K562 (cell line): Measurements from ENCODE around the gene NENF. TPM values are rescaled to one million over a fixed set of nuclear protein-coding genes. Genes with fewer than 3 reads are reported as not detected.

ENCODE experiments used
- AFF4 ChIP-seq: sonication (generic); formaldehyde crosslinking; IDR thresholded peaks from 2 replicates; pipeline ENCODE4 v1.8.0; 2023; ENCODE audit warnings: mild to moderate bottlenecking, missing genetic modification reagents
- IRF1 ChIP-seq: sonication (generic); formaldehyde crosslinking; IDR thresholded peaks from 2 replicates; pipeline ENCODE4 v1.8.0; 2022; ENCODE audit warnings: missing genetic modification reagents, mild to moderate bottlenecking, borderline replicate concordance
- IRF2 ChIP-seq: sonication (generic); formaldehyde crosslinking; IDR thresholded peaks from 2 replicates; pipeline ENCODE4 v1.8.1; 2022; ENCODE audit warnings: mild to moderate bottlenecking, missing genetic modification reagents
- KDM1A ChIP-seq, 2 experiments: fragments of 450-650 bp; IDR thresholded peaks; 2 replicates each; pipeline ENCODE4 v1.6.1; 2016; ENCODE audit warnings: mild to moderate bottlenecking in 2 of 2
- L3MBTL2 ChIP-seq: fragments of 450-650 bp; IDR thresholded peaks from 2 replicates; pipeline ENCODE4 v1.6.1; 2016; ENCODE audit warnings: mild to moderate bottlenecking, moderate library complexity
- POLR2AphosphoS5 ChIP-seq: IDR thresholded peaks from 2 replicates; pipeline ENCODE4 v1.6.1; 2011; ENCODE audit warnings: mild to moderate bottlenecking, low read depth, low read length, moderate library complexity; ENCODE audit not compliant: control insufficient read depth, insufficient read depth
- POLR2G ChIP-seq: fragments of 200-400 bp; formaldehyde crosslinking; IDR thresholded peaks from 2 replicates; pipeline ENCODE4 v1.6.1; 2017; ENCODE audit warnings: low read depth, mild to moderate bottlenecking, antibody characterized with exemption, low read length, moderate library complexity
- SAP30 ChIP-seq: fragments of 200-600 bp; sonication (generic); IDR thresholded peaks from 2 replicates; pipeline ENCODE4 v1.6.1; 2012; ENCODE audit warnings: borderline replicate concordance, low read depth, mild to moderate bottlenecking, moderate library complexity, low read length, control low read depth, inconsistent platforms; ENCODE audit not compliant: insufficient read depth, poor library complexity, severe bottlenecking
- TFAM ChIP-seq: fragments of 250-450 bp; sonication (Bioruptor Pico); conservative IDR thresholded peaks from 2 replicates; pipeline ENCODE4 v1.5.0; 2021; ENCODE audit warnings: mild to moderate bottlenecking, moderate library complexity
- TRIM25 ChIP-seq: fragments of 450-650 bp; IDR thresholded peaks from 2 replicates; pipeline ENCODE4 v1.7.0; 2016; ENCODE audit warnings: borderline replicate concordance
- TSC22D4 ChIP-seq: fragments of 450-650 bp; IDR thresholded peaks from 2 replicates; pipeline ENCODE4 v1.6.1; 2016; ENCODE audit warnings: missing genetic modification characterization, missing biosample characterization, control low read depth
- ZNF140 ChIP-seq: fragments of 250-450 bp; sonication (Bioruptor Pico); IDR thresholded peaks from 2 replicates; pipeline ENCODE4 v1.8.0; 2021; ENCODE audit warnings: moderate library complexity, mild to moderate bottlenecking, inconsistent platforms
- ZNF3 ChIP-seq: fragments of 250-450 bp; sonication (Bioruptor Pico); IDR thresholded peaks from 2 replicates; pipeline ENCODE4 v1.5.0; 2021; ENCODE audit warnings: mild to moderate bottlenecking, moderate library complexity
- ZNF785 ChIP-seq: fragments of 250-450 bp; sonication (Bioruptor Pico); IDR thresholded peaks from 2 replicates; pipeline ENCODE4 v1.4.0; 2020; ENCODE audit warnings: mild to moderate bottlenecking
- polyA plus RNA-seq, 8 experiments: library from polyadenylated mRNA; depleted of rRNA in 4 of 8; stranded (reverse) in 5 of 8; unstranded in 3 of 8; fragments of >200 nt; fragmentation: Nextera tagmentation in 2 of 8; fragmentation: Illumina TruSeq in 1 of 8; extraction: Ambion mirVana in 2 of 8; extraction: Trizol in 1 of 8; gene quantifications; 2 replicates each; pipeline versions ENCODE4 v1.2.1 to v1.2.3, GENCODE V29; 2011 to 2014; ENCODE audit warnings: inconsistent platforms in 1 of 8, missing spikeins in 1 of 8
- total RNA-seq, 7 experiments: library from RNA; depleted of rRNA in 6 of 7; stranded (reverse); fragments of >200 nt in 6 of 7; fragmentation: Illumina TruSeq in 2 of 7; extraction: Trizol in 2 of 7; gene quantifications; 2 replicates each; pipeline versions ENCODE4 v1.2.1 to v1.2.3, GENCODE V29; 2011 to 2021; ENCODE audit warnings: low replicate concordance in 1 of 7
- TF ChIP-seq, protein P1 (sequence below), 2 experiments: IDR thresholded peaks in 1 of 2; conservative IDR thresholded peaks in 1 of 2; 2 replicates each; pipeline ENCODE4 v1.6.1; 2016; ENCODE audit warnings: low read depth in 2 of 2, mild to moderate bottlenecking in 1 of 2, missing compliant biosample characterization in 1 of 2, missing genetic modification characterization in 1 of 2, moderate library complexity in 1 of 2
- TF ChIP-seq, protein P2 (sequence below): fragments of 450-650 bp; formaldehyde crosslinking; IDR thresholded peaks from 2 replicates; pipeline ENCODE4 v1.4.0; 2022; ENCODE audit warnings: mild to moderate bottlenecking, moderate library complexity

The NENF gene
- total and polyA plus RNA-seq, 9 of the 15 experiments (the other 6 are each of a cell fraction or from before 2014, with no cell fraction given), result 6.1 to 100 (median 72.8) TPM

GRCh38 chr1:212477680-212478466, 45.2 kb downstream of the NENF start (continued):
- TF ChIP-seq TRIM25 (no peak), TFAM (CRISPR knock-in tag) (no peak), ZNF785 (CRISPR knock-in tag) (peak; percentile 82; the same call in 1 of the 2 replicates), AFF4 (CRISPR knock-in tag) (no peak), SAP30 (no peak), KDM1A (IDR thresholded peaks at IDR 0.05) (no peak), POLR2G (no peak), ZNF140 (peak; percentile 96), ZNF3 (CRISPR knock-in tag) (peak; percentile 70; the same call in 1 of the 2 replicates), POLR2AphosphoS5 (no peak), TSC22D4 (tag) (no peak), IRF2 (CRISPR knock-in tag) (no peak), IRF1 (CRISPR knock-in tag) (no peak), L3MBTL2 (no peak)
- TF ChIP-seq, protein P1, sequence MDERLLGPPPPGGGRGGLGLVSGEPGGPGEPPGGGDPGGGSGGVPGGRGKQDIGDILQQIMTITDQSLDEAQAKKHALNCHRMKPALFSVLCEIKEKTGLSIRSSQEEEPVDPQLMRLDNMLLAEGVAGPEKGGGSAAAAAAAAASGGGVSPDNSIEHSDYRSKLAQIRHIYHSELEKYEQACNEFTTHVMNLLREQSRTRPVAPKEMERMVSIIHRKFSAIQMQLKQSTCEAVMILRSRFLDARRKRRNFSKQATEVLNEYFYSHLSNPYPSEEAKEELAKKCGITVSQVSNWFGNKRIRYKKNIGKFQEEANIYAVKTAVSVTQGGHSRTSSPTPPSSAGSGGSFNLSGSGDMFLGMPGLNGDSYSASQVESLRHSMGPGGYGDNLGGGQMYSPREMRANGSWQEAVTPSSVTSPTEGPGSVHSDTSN (CRISPR knock-in tag; IDR thresholded peaks at IDR 0.05; ENCODE audit: low read depth), result no peak
- TF ChIP-seq, protein P1 (tag; conservative IDR thresholded peaks at IDR 0.05; ENCODE audit: low read depth), result peak; percentile 85
- TF ChIP-seq, protein P2, sequence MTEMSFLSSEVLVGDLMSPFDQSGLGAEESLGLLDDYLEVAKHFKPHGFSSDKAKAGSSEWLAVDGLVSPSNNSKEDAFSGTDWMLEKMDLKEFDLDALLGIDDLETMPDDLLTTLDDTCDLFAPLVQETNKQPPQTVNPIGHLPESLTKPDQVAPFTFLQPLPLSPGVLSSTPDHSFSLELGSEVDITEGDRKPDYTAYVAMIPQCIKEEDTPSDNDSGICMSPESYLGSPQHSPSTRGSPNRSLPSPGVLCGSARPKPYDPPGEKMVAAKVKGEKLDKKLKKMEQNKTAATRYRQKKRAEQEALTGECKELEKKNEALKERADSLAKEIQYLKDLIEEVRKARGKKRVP (CRISPR knock-in tag), result peak; percentile 97
